GM19239 (cell line): ENCODE data around the gene DIAPH3.
A peak's percentile ranks its signal among the peaks of the same experiment; 100 is the strongest.

Source experiments
- DNase-seq: peaks from one replicate; pipeline ENCODE4 v3.0.0; 2011; ENCODE audit warnings: low spot score; ENCODE audit not compliant: insufficient read length
- FAIRE-seq: peaks from 2 replicates; lab custom pipeline; 2011; peaks lifted over from hg19 to GRCh38; lab: Jason Lieb, UNC

The DIAPH3 gene

DNA sequence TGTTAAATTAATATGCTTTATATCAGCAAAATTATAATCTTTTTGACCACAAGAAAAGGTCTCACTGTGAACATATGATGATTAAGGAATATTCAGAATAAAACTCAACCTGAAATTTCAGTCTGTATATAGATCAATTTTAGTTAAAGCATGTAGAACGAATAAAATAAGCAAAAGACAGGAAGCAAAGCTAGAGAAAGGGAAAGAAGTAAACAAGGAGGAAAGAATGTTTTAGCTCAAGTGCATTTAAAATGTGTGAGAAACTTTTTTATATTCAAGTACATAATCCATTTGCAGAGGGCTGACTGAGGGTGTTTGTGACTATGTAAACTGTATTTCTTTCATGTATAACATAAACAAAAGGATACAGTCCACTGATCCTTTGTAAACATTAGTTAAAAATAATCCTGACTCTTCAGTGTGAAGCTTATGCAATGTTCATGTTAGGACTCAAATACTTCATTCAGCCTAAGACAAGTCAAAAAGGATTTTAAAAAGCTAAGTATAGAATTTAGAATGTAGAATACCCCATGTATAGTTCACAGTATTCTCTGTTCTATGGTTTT is 472.1 kb downstream of the DIAPH3 start:
- no peak for DNase-seq
- FAIRE-seq: peak; percentile 35

DNA sequence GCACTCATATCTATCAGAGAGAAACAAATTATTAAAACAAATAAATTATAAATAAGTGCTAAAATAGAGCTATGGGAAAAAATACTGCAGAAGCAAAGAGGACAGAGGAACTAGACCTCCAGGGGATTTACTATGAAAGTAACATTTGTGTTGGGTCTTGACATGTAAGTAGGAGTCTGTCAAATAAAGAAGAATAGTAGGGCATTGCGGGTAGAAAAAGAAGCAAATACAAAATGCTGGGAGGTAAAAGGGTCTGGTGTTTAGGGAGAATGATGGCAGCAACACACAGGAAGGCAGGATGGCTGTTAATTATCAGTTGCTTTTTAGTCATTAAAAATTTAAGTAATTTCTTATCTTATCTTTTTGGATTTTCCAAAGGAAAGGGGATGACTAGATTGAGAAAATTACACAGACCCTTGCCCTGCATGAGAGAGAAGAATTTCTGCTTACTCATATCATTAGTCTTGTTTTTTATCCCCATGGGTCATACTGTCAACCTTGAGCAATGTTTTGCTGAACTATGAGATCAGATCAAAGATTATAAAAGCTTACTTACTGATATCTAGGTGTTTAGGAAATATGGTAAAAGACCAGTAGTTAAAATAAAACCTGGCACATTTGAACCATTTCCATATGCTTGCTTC is 472.7 kb downstream of the DIAPH3 start:
- DNase-seq (no peak), FAIRE-seq (peak; percentile 33)

DNA sequence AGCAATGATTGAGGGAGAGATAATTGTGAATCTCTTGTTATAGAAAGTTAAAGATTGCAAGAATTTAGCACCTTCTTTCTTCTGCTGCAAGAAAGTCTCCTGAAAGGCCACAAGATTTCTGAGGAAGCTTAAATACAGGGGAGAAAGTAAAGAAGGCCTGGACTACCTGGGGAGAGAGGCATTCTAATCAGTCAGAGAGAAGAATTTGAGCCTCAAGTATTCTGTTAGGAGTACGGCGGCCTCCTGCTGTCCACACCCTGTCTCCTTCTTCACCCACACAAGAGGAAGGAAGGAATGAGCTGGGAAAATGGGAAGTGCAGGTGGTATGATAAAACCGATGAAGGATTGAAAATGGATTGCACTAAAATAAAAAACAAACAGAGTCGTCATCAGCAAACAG is 474.7 kb downstream of the DIAPH3 start:
- no peak for FAIRE-seq
- no peak for DNase-seq

GRCh38 chr13:59686798-59687394 is 476.8 kb downstream of the DIAPH3 start:
- no peak for DNase-seq
- FAIRE-seq: no peak

DNA sequence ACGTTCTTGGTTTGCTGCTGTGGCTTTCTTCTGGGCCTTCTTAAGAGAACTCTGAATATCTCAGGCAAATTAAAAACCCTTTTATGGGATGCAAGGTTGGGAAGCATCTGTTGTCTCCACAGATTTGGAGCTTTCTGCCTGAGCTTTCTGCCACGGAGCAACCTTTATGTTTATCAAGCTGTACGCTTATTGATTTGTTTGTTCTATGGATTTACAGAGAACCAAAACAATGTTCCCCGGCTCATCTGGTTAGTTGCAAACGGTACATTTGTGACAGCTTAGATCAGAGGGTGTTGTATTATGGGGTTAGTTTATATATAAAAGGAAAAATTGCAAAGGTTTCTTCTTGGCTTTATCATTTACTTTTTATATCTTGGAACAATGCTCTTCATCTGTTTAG is 479.6 kb downstream of the DIAPH3 start:
- FAIRE-seq (no peak), DNase-seq (no peak)

- FAIRE-seq (no peak), DNase-seq (no peak)
Measured at GRCh38 chr13:59681636-59682311, 482.0 kb downstream of the DIAPH3 start.

GRCh38 chr13:59680429-59681024 is 483.2 kb downstream of the DIAPH3 start:
- FAIRE-seq: peak; percentile 59
- no peak for DNase-seq

GRCh38 chr13:59679254-59679653 is 484.5 kb downstream of the DIAPH3 start:
- DNase-seq: no peak
- no peak for FAIRE-seq

DNA sequence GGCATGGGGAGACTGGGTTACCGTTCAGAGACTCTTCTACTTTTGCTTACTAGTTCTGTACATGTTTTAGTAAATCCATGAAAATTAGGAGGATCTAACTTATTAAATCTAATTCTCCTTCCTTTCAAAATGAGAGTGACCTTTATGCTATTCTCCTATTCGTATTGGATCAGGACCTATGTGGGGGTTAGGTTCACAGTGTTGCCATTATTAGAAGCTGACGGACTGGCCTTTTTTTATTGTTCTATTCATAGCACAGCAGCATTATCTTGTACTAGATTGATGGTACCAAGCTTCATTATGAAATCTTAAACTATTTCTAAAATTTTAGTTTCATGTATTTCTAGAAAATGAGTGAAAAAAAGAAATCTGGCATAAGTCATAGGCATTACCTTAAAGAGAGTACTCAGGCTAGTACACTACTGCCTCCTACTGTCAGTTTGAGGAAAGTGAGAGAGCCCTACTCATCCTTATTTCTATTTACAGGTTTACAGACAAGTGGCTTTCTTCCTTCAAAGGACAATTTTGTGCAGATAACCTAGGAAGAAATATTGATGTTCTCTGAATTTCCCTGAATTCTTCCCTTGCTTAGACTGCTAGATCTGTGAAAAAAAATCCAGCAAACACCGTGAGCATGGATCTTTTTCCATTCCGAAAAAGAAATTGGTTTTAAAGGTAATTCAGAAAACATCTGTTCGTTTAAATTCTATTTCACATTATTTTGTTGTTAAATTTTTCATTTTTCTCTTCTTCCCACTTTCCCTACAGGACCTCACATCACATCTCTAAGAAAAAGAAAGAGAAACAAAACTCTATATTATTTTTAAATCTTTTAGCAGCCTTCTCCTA is 485.5 kb downstream of the DIAPH3 start:
- peak; percentile 7 for DNase-seq
- no peak for FAIRE-seq

GRCh38 chr13:59677430-59677829 is 486.3 kb downstream of the DIAPH3 start:
- no peak for DNase-seq
- no peak for FAIRE-seq

GRCh38 chr13:59674616-59675015 is 489.1 kb downstream of the DIAPH3 start:
- no peak for DNase-seq
- no peak for FAIRE-seq

DNA sequence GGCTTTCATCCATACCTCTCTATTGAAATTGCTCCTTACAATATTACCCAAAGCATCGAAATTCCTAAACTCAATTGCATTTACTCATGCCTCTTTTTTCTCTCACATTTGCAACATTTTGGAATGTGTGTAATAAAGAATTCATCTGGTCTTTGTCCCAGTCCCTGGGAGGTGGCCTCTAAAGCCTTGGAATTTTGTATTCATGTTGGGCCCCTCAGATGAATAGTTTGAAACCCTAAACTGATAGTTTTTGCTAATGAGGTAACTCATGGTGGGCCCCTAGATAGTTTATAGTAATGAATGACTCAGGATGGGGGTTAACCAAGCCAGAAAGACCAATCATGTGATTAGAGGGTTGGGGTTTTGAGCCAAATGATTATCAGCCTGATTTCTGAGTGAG is 490.4 kb downstream of the DIAPH3 start:
- FAIRE-seq (peak; percentile 18), DNase-seq (no peak)

DNA sequence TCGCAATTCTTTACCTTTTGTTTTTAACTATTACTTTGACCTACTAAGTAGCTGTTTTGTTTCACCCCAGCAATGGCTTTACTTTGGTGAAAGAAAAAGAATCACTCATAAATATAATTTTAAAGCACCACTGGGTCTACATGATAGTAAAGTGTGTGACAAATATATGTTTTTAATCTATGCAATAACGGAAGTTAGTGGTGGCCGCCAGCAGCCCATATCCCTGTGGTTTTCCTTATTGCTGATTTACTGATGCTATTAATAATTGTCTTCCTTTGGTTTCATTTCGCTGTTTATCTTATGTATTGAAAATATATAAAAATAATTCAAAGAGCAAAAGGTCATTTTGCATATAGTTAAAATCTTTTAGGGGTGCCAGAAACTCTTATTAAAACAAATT is 491.3 kb downstream of the DIAPH3 start:
- FAIRE-seq: no peak
- no peak for DNase-seq

DNA sequence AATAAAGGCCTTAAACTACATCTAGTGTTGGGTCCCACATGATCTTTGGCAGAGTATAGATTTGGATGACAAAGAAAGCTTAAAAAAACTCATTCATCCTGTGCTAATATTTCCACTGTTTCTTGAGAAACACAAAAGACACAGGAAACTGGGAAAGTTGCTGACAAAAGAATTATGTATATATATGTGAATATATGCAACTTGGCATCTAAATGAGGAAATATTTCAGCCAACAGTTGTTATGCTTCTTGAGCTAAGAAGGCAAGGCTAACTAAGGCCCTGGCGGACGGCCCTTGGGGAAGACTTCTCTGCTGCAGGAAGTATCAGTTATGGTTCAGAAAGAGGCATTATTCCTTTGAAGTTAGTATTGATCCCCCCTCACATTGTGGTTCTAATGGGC is 491.8 kb downstream of the DIAPH3 start:
- no peak for FAIRE-seq
- DNase-seq: no peak

GRCh38 chr13:59666504-59666903 is 497.2 kb downstream of the DIAPH3 start:
- DNase-seq (no peak), FAIRE-seq (no peak)

DNA sequence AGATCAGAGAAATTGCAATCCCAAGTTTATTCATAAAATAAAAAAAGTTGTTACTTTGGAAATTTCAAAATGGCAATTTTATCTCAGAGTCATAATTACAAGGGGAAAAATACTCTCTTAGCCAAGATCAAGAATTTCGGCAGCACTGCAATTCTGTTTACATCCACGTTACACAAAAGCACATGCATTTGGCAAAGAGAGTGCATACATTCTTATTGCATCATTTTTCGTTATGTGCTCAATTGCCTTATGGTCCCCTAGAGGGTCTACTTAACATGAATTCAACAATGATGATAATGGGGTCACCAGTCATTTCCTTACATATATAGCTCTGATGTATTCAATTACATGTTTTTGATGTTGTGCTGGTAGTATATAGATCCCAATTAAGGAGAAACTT is 498.0 kb downstream of the DIAPH3 start:
- DNase-seq: no peak

DNA sequence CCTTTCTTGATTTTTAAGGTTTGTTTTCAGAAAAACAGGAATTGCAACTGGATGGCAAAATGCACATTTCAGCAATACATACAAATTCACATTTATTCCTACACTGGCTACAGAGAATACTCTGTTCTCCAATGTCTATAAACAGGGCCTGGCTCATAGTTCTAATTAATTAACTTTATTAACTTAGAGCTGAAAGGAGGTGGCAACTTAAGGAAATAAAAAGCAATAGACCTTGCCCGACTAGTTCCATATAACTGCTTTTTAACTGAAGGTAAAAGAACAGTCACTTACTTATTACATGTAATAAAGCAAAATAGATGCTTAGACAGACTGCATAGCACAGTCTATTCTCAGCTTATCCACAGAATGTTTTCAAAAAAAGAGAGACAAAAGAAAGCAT is 498.5 kb downstream of the DIAPH3 start:
- no peak for FAIRE-seq
- no peak for DNase-seq

More for the DNA sequence above, 498.0 kb downstream of the DIAPH3 start:
- FAIRE-seq: no peak

GRCh38 chr13:59664586-59664985 is 499.1 kb downstream of the DIAPH3 start:
- no peak for FAIRE-seq

GRCh38 chr13:59663707-59664106 is 500.0 kb downstream of the DIAPH3 start:
- DNase-seq: no peak
- FAIRE-seq: no peak

More at GRCh38 chr13:59664586-59664985, 499.1 kb downstream of the DIAPH3 start:
- no peak for DNase-seq

- DNase-seq (no peak), FAIRE-seq (no peak)
Measured at GRCh38 chr13:59660582-59660981, 503.1 kb downstream of the DIAPH3 start.
